A549 (cell line): ENCODE results near the gene CD63. TPM values are rescaled to one million over a fixed set of nuclear protein-coding genes. Genes with fewer than 3 reads are reported as not detected.

Experiments used
- ATAC-seq, 2 experiments: fragments of 200-7000 bp in 1 of 2; fragments of >200 bp in 1 of 2; cut with Nextera tagmentation in 1 of 2; cut with Tn5 transposase in 1 of 2; 3 replicates each; pipeline versions ENCODE4 v1.8.0 to v1.9.1; 2018 to 2020; ENCODE audit warnings: mild to moderate bottlenecking in 1 of 2, moderate library complexity in 1 of 2
- CTCF ChIA-PET: fragments of 300-600 bp; sonication (Branson Sonifier 250); formaldehyde crosslinking; extraction: SDS; loops from one replicate; lab custom pipeline; 2021; ENCODE audit warnings: antibody characterized with exemption, inconsistent platforms; lab: Yijun Ruan, JAX
- POLR2A ChIA-PET: fragments of 350-600 bp; formaldehyde crosslinking; extraction: SDS; loops from one replicate; lab custom pipeline; 2021; ENCODE audit warnings: antibody characterized with exemption, inconsistent platforms; lab: Yijun Ruan, JAX
- DNase-seq, 2 experiments: peaks; one replicate each; pipeline versions ENCODE4 v3.0.0 to v3.0.0-alpha.2; 2011 to 2016; ENCODE audit warnings: low read depth in 1 of 2, low spot score in 1 of 2
- FAIRE-seq: peaks from 2 replicates; lab custom pipeline; 2011; peaks lifted over from hg19 to GRCh38; lab: Jason Lieb, UNC
- H3K27ac ChIP-seq, 2 experiments: fragments of >200 bp; sonication (Bioruptor Twin); formaldehyde crosslinking; 3 replicates each; pipeline ENCODE4 v1.5.1; 2016 to 2017
- H3K4me1 ChIP-seq: fragments of >200 bp; sonication (Bioruptor Twin); formaldehyde crosslinking; 3 replicates; pipeline ENCODE4 v1.6.1; 2016
- H3K4me2 ChIP-seq: fragments of >200 bp; sonication (Bioruptor Twin); formaldehyde crosslinking; 3 replicates; pipeline ENCODE4 v1.6.1; 2016
- H3K4me3 ChIP-seq: fragments of >200 bp; sonication (Bioruptor Twin); formaldehyde crosslinking; 3 replicates; pipeline ENCODE4 v1.5.1; 2016
- H3K9me3 ChIP-seq: fragments of >200 bp; sonication (Bioruptor Twin); formaldehyde crosslinking; 3 replicates; pipeline ENCODE4 v1.6.1; 2016
- BCL3 ChIP-seq: fragments of >200 bp; sonication (Bioruptor Twin); formaldehyde crosslinking; IDR thresholded peaks from 3 replicates; pipeline ENCODE4 v1.6.1; 2016
- BHLHE40 ChIP-seq: IDR thresholded peaks from 2 replicates; pipeline ENCODE4 v1.6.1; 2012; ENCODE audit warnings: low read depth, low read length, inconsistent platforms
- CBX2 ChIP-seq: fragments of 200-600 bp; sonication (generic); IDR thresholded peaks from 2 replicates; pipeline ENCODE4 v1.6.1; 2016; ENCODE audit warnings: low read depth, mild to moderate bottlenecking, borderline replicate concordance
- CBX8 ChIP-seq: fragments of 200-600 bp; sonication (generic); IDR thresholded peaks from 2 replicates; pipeline ENCODE4 v1.6.1; 2016
- CEBPB ChIP-seq, 2 experiments: fragments of >200 bp in 1 of 2; sonication (Bioruptor Twin) in 1 of 2; formaldehyde crosslinking in 1 of 2; IDR thresholded peaks; 2 replicates each; pipeline ENCODE4 v1.6.1; 2012 to 2016
- CHD2 ChIP-seq: fragments of 150-350 bp; IDR thresholded peaks from 2 replicates; pipeline ENCODE4 v1.6.1; 2014; ENCODE audit warnings: low read length; ENCODE audit not compliant: partially characterized antibody
- EHMT2 ChIP-seq: fragments of 200-600 bp; sonication (generic); IDR thresholded peaks from 2 replicates; pipeline ENCODE4 v1.6.1; 2016; ENCODE audit warnings: antibody characterized with exemption, low read depth, mild to moderate bottlenecking, moderate library complexity
- EP300 ChIP-seq, 2 experiments: fragments of >200 bp; sonication (Bioruptor Twin); formaldehyde crosslinking; IDR thresholded peaks; 2 replicates in 1 of 2; 3 replicates in 1 of 2; pipeline ENCODE4 v1.6.1; 2016 to 2017
- ESRRA ChIP-seq: fragments of 150-350 bp; IDR thresholded peaks from 2 replicates; pipeline ENCODE4 v1.6.1; 2014; ENCODE audit warnings: mild to moderate bottlenecking, low read length, borderline replicate concordance
- FOSB ChIP-seq: fragments of 250-450 bp; sonication (Bioruptor Pico); IDR thresholded peaks from 2 replicates; pipeline ENCODE4 v1.5.0; 2020; ENCODE audit warnings: mild to moderate bottlenecking, moderate library complexity
- FOXS1 ChIP-seq: fragments of 250-450 bp; sonication (Bioruptor Pico); IDR thresholded peaks from 2 replicates; pipeline ENCODE4 v1.5.0; 2020; ENCODE audit warnings: mild to moderate bottlenecking, moderate library complexity
- HDAC2 ChIP-seq: fragments of 200-600 bp; sonication (generic); IDR thresholded peaks from 2 replicates; pipeline ENCODE4 v1.6.1; 2016
- HOXA7 ChIP-seq: fragments of 250-450 bp; sonication (Bioruptor Pico); IDR thresholded peaks from 2 replicates; pipeline ENCODE4 v1.5.0; 2020; ENCODE audit warnings: mild to moderate bottlenecking, moderate library complexity
- HOXB13 ChIP-seq: fragments of 250-450 bp; sonication (Bioruptor Pico); IDR thresholded peaks from 2 replicates; pipeline ENCODE4 v1.5.0; 2020; ENCODE audit warnings: low read depth, mild to moderate bottlenecking, moderate library complexity
- HOXB5 ChIP-seq: fragments of 250-450 bp; sonication (Bioruptor Pico); IDR thresholded peaks from 2 replicates; pipeline ENCODE4 v1.5.0; 2020; ENCODE audit warnings: mild to moderate bottlenecking, moderate library complexity
- JUNB ChIP-seq: fragments of >200 bp; sonication (Bioruptor Twin); formaldehyde crosslinking; IDR thresholded peaks from 2 replicates; pipeline ENCODE4 v1.6.1; 2016
- KDM1A ChIP-seq: fragments of 200-600 bp; sonication (generic); IDR thresholded peaks from 2 replicates; pipeline ENCODE4 v1.6.1; 2016; ENCODE audit warnings: low read depth, mild to moderate bottlenecking
- KDM5A ChIP-seq: fragments of 200-600 bp; sonication (generic); IDR thresholded peaks from 2 replicates; pipeline ENCODE4 v1.6.1; 2016; ENCODE audit warnings: antibody characterized with exemption, mild to moderate bottlenecking
- MAFK ChIP-seq: fragments of 450-650 bp; IDR thresholded peaks from 2 replicates; pipeline ENCODE4 v1.6.1; 2014; ENCODE audit not compliant: partially characterized antibody
- MAX ChIP-seq: IDR thresholded peaks from 2 replicates; pipeline ENCODE4 v1.6.1; 2012
- MYC ChIP-seq: IDR thresholded peaks from 2 replicates; pipeline ENCODE4 v1.6.1; 2012; ENCODE audit warnings: mild to moderate bottlenecking, inconsistent platforms, low read length, improper control_type of control experiment, borderline replicate concordance
- NFE2L2 ChIP-seq: fragments of 150-350 bp; conservative IDR thresholded peaks from 2 replicates; pipeline ENCODE4 v1.6.1; 2014; ENCODE audit warnings: low read length
- NPAS2 ChIP-seq: fragments of 250-450 bp; sonication (Bioruptor Pico); IDR thresholded peaks from 2 replicates; pipeline ENCODE4 v1.8.0; 2022; ENCODE audit warnings: mild to moderate bottlenecking, moderate library complexity, borderline replicate concordance
- NR3C1 ChIP-seq: fragments of >200 bp; sonication (Bioruptor Twin); formaldehyde crosslinking; IDR thresholded peaks from 3 replicates; pipeline ENCODE4 v1.6.1; 2017
- POLR2A ChIP-seq: IDR thresholded peaks from 2 replicates; pipeline ENCODE4 v1.6.1; 2012; ENCODE audit warnings: mild to moderate bottlenecking, low read length
- RAD21 ChIP-seq, 2 experiments: fragments of >200 bp in 1 of 2; sonication (Bioruptor Twin) in 1 of 2; formaldehyde crosslinking in 1 of 2; IDR thresholded peaks in 1 of 2; conservative IDR thresholded peaks in 1 of 2; 2 replicates in 1 of 2; 3 replicates in 1 of 2; pipeline ENCODE4 v1.6.1; 2012 to 2018; ENCODE audit warnings: inconsistent platforms in 1 of 2
- RCOR1 ChIP-seq: fragments of 150-350 bp; IDR thresholded peaks from 2 replicates; pipeline ENCODE4 v1.6.1; 2014; ENCODE audit warnings: antibody characterized with exemption, low read length, low read depth
- RFX5 ChIP-seq: fragments of 450-650 bp; IDR thresholded peaks from 2 replicates; pipeline ENCODE4 v1.7.1; 2014; ENCODE audit warnings: antibody characterized with exemption, mild to moderate bottlenecking, moderate library complexity
- SMC3 ChIP-seq: fragments of >200 bp; sonication (Bioruptor Twin); formaldehyde crosslinking; IDR thresholded peaks from 3 replicates; pipeline ENCODE4 v1.6.1; 2018; ENCODE audit warnings: inconsistent platforms
- SREBF2 ChIP-seq: fragments of 450-650 bp; IDR thresholded peaks from 2 replicates; pipeline ENCODE4 v1.6.1; 2014; ENCODE audit warnings: mild to moderate bottlenecking, moderate library complexity
- USF2 ChIP-seq: fragments of 450-650 bp; IDR thresholded peaks from 2 replicates; pipeline ENCODE4 v1.6.1; 2014; ENCODE audit warnings: antibody characterized with exemption
- ZFP36 ChIP-seq: fragments of 450-650 bp; IDR thresholded peaks from 2 replicates; pipeline ENCODE4 v1.6.1; 2014; ENCODE audit warnings: borderline replicate concordance; ENCODE audit not compliant: partially characterized antibody
- ZNF302 ChIP-seq: fragments of 250-450 bp; sonication (Bioruptor Pico); IDR thresholded peaks from 2 replicates; pipeline ENCODE4 v1.9.0; 2021; ENCODE audit warnings: inconsistent platforms, mild to moderate bottlenecking, moderate library complexity
- ZSCAN20 ChIP-seq: fragments of 250-450 bp; sonication (Bioruptor Pico); IDR thresholded peaks from 2 replicates; pipeline ENCODE4 v1.8.0; 2022; ENCODE audit warnings: mild to moderate bottlenecking, moderate library complexity
- WGBS: methylation state at CpG from one replicate; pipeline ENCODE4 v1.1.6; 2017; ENCODE audit errors: missing lambda C conversion rate; 5-methylcytosine and 5-hydroxymethylcytosine counted together
- polyA plus RNA-seq, 4 experiments: library from polyadenylated mRNA; depleted of rRNA in 3 of 4; stranded (reverse); fragments of >200 nt; fragmentation: RNase III in 1 of 4; extraction: RNeasy Plus Mini Kit Qiagen cat#74134 plus additional on column Dnase treatment in 1 of 4; gene quantifications; 2 replicates in 3 of 4; 3 replicates in 1 of 4; pipeline ENCODE4 v1.2.3, GENCODE V29; 2011 to 2017
- TF ChIP-seq, protein P1 (sequence below): fragments of 250-450 bp; sonication (Bioruptor Pico); IDR thresholded peaks from 2 replicates; pipeline ENCODE4 v1.5.0; 2020; ENCODE audit warnings: low read depth, mild to moderate bottlenecking, moderate library complexity
- TF ChIP-seq, protein P2 (sequence below): fragments of 250-450 bp; sonication (Bioruptor Pico); IDR thresholded peaks from 2 replicates; pipeline ENCODE4 v1.5.0; 2021; ENCODE audit warnings: mild to moderate bottlenecking, moderate library complexity, borderline replicate concordance
- TF ChIP-seq, protein P3 (sequence below): IDR thresholded peaks from 2 replicates; pipeline ENCODE4 v1.6.1; 2012

CD63 gene
- polyA plus RNA-seq, 2 of the 4 experiments (the other 2 are of a cell fraction): 530 to 724 TPM

DNA sequence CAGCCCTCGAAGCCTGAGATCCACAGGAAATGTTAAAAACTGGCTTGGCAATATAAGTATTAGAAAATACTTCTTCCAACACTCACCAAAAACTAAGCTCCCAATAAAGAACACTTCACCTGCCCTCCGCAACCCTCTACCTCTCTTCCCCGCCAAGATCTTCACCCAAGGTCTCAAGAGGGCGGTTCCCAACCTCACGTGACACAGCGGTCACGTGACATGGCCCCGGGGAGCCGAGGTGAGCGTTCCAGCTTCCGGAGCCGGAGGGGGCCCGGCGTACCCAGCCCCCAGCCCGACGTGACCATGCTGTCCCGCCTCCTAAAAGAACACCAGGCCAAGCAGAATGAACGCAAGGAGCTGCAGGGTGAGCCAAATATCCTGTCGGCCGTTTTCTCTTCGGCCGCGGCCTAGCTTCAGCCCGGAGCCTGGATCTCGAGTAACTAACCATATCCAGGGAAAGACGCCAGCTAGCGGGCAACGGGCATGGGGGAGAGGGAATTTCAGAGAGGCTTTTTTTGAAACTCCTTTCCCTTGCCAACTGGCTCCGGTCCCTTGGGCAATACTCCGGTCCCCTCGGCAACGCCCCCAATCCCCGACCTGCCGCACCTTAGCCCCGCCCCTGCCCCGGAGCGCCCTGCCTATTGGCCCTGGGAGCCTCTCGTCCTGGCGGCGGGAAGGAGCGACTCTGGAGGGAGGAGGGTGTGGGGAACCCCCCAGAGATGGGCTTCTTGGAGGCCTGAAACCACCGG is 12.8 kb downstream of the CD63 start, which contains the start of gene BLOC1S1:
Gene BLOC1S1 (plus strand): TSS at position 214 of the 749 bp plus-strand sequence. CDS start 6 bp downstream, at position 220.
- peak; percentile 95 to 98 for DNase-seq
- ChIA-PET CTCF (interaction anchor here (0.7 to 12.3 kb wide), 8 partner anchors 9 to 59 kb away, joined by 3 to 139 read pairs (median 14); partner anchors contain the start of genes GDF11 and ITGA7), POLR2A (interaction anchor here (0.7 to 1.5 kb wide), 7 partner anchors 9 to 114 kb away, joined by 4 to 10 read pairs (median 5); partner anchors contain the start of genes CD63, DNAJC14, ORMDL2 and SARNP)
- ATAC-seq: peak; percentile 78 to 88
- peaks cover 47% of the 10 kb centered on the region for H3K4me1 ChIP-seq
- H3K4me3 ChIP-seq: peak within 1 kb of the TSS; percentile 86
- peak; percentile 70 for FAIRE-seq
- 4% methylated on average over 32 of the region's 42 CpGs for WGBS
- H3K9me3 ChIP-seq: no peaks in the 10 kb centered on the region
- H3K27ac ChIP-seq: peak within 1 kb of the TSS; percentile 96 to 97
- H3K4me2 ChIP-seq: peak within 1 kb of the TSS; percentile 93
- TF ChIP-seq ZSCAN20 (CRISPR knock-in tag): peak; percentile 60; the same call in 1 of the 2 replicates
- peak; percentile 37; the same call in 1 of the 2 replicates for TF ChIP-seq POLR2A
- TF ChIP-seq SMC3: no peak
- no peak for TF ChIP-seq MYC
- no peak for TF ChIP-seq EHMT2
- TF ChIP-seq NPAS2 (CRISPR knock-in tag): peak; percentile 54; the same call in 1 of the 2 replicates
- TF ChIP-seq SREBF2: no peak
- TF ChIP-seq HOXB13 (CRISPR knock-in tag): peak; percentile 43; the same call in 1 of the 2 replicates
- TF ChIP-seq RFX5: no peak
- TF ChIP-seq, protein P1, sequence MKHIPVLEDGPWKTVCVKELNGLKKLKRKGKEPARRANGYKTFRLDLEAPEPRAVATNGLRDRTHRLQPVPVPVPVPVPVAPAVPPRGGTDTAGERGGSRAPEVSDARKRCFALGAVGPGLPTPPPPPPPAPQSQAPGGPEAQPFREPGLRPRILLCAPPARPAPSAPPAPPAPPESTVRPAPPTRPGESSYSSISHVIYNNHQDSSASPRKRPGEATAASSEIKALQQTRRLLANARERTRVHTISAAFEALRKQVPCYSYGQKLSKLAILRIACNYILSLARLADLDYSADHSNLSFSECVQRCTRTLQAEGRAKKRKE (CRISPR knock-in tag): no peak
- no peak for TF ChIP-seq RAD21 (conservative IDR thresholded peaks at IDR 0.05 in 1 of 2, IDR thresholded peaks at IDR 0.05 in 1 of 2)
- TF ChIP-seq HOXA7 (CRISPR knock-in tag): no peak
- peak; percentile 71 for TF ChIP-seq BHLHE40
- TF ChIP-seq HDAC2: no peak; the same call in 1 of the 2 replicates
- TF ChIP-seq KDM1A: no peak
- TF ChIP-seq CBX2: no peak
- no peak for TF ChIP-seq CHD2
- 0 out of 4 replicates have a peak, but pooled peaks of 1 of the 2 experiments have one; percentile 51 for TF ChIP-seq CEBPB (IDR thresholded peaks at IDR 0.05)
- TF ChIP-seq, protein P2, sequence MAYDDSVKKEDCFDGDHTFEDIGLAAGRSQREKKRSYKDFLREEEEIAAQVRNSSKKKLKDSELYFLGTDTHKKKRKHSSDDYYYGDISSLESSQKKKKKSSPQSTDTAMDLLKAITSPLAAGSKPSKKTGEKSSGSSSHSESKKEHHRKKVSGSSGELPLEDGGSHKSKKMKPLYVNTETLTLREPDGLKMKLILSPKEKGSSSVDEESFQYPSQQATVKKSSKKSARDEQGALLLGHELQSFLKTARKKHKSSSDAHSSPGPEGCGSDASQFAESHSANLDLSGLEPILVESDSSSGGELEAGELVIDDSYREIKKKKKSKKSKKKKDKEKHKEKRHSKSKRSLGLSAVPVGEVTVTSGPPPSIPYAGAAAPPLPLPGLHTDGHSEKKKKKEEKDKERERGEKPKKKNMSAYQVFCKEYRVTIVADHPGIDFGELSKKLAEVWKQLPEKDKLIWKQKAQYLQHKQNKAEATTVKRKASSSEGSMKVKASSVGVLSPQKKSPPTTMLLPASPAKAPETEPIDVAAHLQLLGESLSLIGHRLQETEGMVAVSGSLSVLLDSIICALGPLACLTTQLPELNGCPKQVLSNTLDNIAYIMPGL (CRISPR knock-in tag): peak; percentile 80; the same call in 1 of the 2 replicates
- peak; percentile 1 for TF ChIP-seq ZFP36
- no peak for TF ChIP-seq BCL3
- peak; percentile 100 for TF ChIP-seq USF2
- 0 out of 2 replicates have a peak, but pooled peaks have one; percentile 6 for TF ChIP-seq ESRRA
- TF ChIP-seq HOXB5 (CRISPR knock-in tag): peak; percentile 79; the same call in 1 of the 2 replicates
- no peak for TF ChIP-seq MAFK
- TF ChIP-seq NR3C1: no peak
- no peak; the same call in 1 of the 2 replicates for TF ChIP-seq FOSB (CRISPR knock-in tag)
- TF ChIP-seq, protein P3, sequence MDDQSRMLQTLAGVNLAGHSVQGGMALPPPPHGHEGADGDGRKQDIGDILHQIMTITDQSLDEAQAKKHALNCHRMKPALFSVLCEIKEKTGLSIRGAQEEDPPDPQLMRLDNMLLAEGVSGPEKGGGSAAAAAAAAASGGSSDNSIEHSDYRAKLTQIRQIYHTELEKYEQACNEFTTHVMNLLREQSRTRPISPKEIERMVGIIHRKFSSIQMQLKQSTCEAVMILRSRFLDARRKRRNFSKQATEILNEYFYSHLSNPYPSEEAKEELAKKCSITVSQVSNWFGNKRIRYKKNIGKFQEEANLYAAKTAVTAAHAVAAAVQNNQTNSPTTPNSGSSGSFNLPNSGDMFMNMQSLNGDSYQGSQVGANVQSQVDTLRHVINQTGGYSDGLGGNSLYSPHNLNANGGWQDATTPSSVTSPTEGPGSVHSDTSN: no peak
- TF ChIP-seq JUNB: no peak
- TF ChIP-seq EP300 (IDR thresholded peaks at IDR 0.05): no peak
- TF ChIP-seq FOXS1 (CRISPR knock-in tag): peak; percentile 85; the same call in 1 of the 2 replicates
- TF ChIP-seq ZNF302: no peak
- peak; percentile 93 for TF ChIP-seq MAX
- TF ChIP-seq CBX8: no peak
- no peak for TF ChIP-seq NFE2L2
- TF ChIP-seq RCOR1: no peak
- TF ChIP-seq KDM5A: peak; percentile 86
